Panc1 (cell line): ENCODE results near the gene TTC29. TPM values are rescaled to one million over a fixed set of nuclear protein-coding genes. Genes with fewer than 3 reads are reported as not detected.

ENCODE experiments used
- ATAC-seq: fragments of 200-7000 bp; cut with Tn5 transposase; 2 replicates; pipeline ENCODE4 v1.9.1; 2020; ENCODE audit warnings: mild to moderate bottlenecking, moderate library complexity
- BruUV-seq: library from RNA; stranded (reverse); fragments of 400-500 nt; replicated peaks from 2 replicates; lab custom pipeline; 2021; lab: Mats Ljungman, UMichigan
- CTCF ChIA-PET: fragments of 300-600 bp; sonication (Branson Sonifier 250); formaldehyde crosslinking; loops from one replicate; lab custom pipeline; 2022; ENCODE audit warnings: antibody characterized with exemption; lab: Charles Lee
- POLR2A ChIA-PET: fragments of 300-600 bp; sonication (Branson Sonifier 250); formaldehyde crosslinking; loops from one replicate; lab custom pipeline; 2022; ENCODE audit warnings: antibody characterized with exemption; lab: Charles Lee
- DNase-seq: peaks from one replicate; pipeline ENCODE4 v3.0.0-alpha.2; 2010; ENCODE audit warnings: low read depth, low spot score
- H3K27ac ChIP-seq: 2 replicates; pipeline ENCODE4 v1.5.1; 2011; ENCODE audit warnings: mild to moderate bottlenecking, low read length, inconsistent platforms
- H3K27me3 ChIP-seq: fragments of 200-500 bp; sonication (Bioruptor generic); 2 replicates; pipeline ENCODE4 v1.6.0; 2014; ENCODE audit warnings: low read length, inconsistent platforms; ENCODE audit not compliant: control insufficient read depth, insufficient read depth
- H3K36me3 ChIP-seq: fragments of 200-500 bp; sonication (Bioruptor generic); 2 replicates; pipeline ENCODE4 v1.5.1; 2014; ENCODE audit warnings: inconsistent platforms, mild to moderate bottlenecking, low read length, moderate library complexity; ENCODE audit not compliant: control insufficient read depth, insufficient read depth
- H3K4me1 ChIP-seq: 2 replicates; pipeline ENCODE4 v1.5.1; 2011; ENCODE audit warnings: inconsistent platforms, mild to moderate bottlenecking, low read length, moderate library complexity; ENCODE audit not compliant: control insufficient read depth, insufficient read depth
- H3K4me3 ChIP-seq, 2 experiments: 2 replicates each; pipeline ENCODE4 v1.5.1; 2011 to 2012; ENCODE audit warnings: low read depth in 2 of 2, low read length in 2 of 2, mild to moderate bottlenecking in 2 of 2, inconsistent platforms in 1 of 2, moderate library complexity in 1 of 2
- H3K9me3 ChIP-seq: fragments of 200-500 bp; sonication (Bioruptor generic); 2 replicates; pipeline ENCODE4 v1.5.1; 2014; ENCODE audit warnings: low read depth, mild to moderate bottlenecking, inconsistent platforms, low read length, moderate library complexity; ENCODE audit not compliant: control insufficient read depth, insufficient read depth
- POLR2AphosphoS5 ChIP-seq: IDR thresholded peaks from 2 replicates; pipeline ENCODE4 v1.6.1; 2012; ENCODE audit warnings: mild to moderate bottlenecking, low read depth, low read length, moderate library complexity
- SIN3A ChIP-seq: IDR thresholded peaks from 2 replicates; pipeline ENCODE4 v1.6.1; 2012; ENCODE audit warnings: low read depth, mild to moderate bottlenecking, low read length, moderate library complexity, borderline replicate concordance; ENCODE audit not compliant: insufficient read depth
- TCF7L2 ChIP-seq: IDR thresholded peaks from 2 replicates; pipeline ENCODE4 v1.6.1; 2011; ENCODE audit warnings: mild to moderate bottlenecking, low read depth, low read length, inconsistent platforms
- in situ Hi-C: cut with HindIII; loops from 2 replicates; pipeline ENCODE4 v1.10.0; 2016; ENCODE audit warnings: low sequenced_read_pairs, low pct_unique_long_range_greater_than_20kb
- intact Hi-C: fragments of 100-400 bp; cut with micrococcal nuclease; formaldehyde crosslinking; loops from one replicate; pipeline ENCODE4 v1.10.0; 2022; ENCODE audit not compliant: unreplicated experiment
- total RNA-seq: library from RNA; stranded (reverse); gene quantifications from one replicate; pipeline ENCODE4 v1.2.1, GENCODE V29; 2021; ENCODE audit not compliant: unreplicated experiment
- TF ChIP-seq, protein P1 (sequence below): fragments of 450-650 bp; IDR thresholded peaks from 2 replicates; pipeline ENCODE4 v1.5.1; 2017; ENCODE audit warnings: mild to moderate bottlenecking
- TF ChIP-seq, protein P2 (sequence below), 2 experiments: IDR thresholded peaks; 2 replicates each; pipeline ENCODE4 v1.6.1; 2011 to 2012; ENCODE audit warnings: low read depth in 2 of 2, control low read depth in 1 of 2, low read length in 1 of 2, mild to moderate bottlenecking in 1 of 2, moderate library complexity in 1 of 2; ENCODE audit not compliant: insufficient read depth in 1 of 2

Gene TTC29
- total RNA-seq, 1 experiment from 2014 or later, result not detected

DNA sequence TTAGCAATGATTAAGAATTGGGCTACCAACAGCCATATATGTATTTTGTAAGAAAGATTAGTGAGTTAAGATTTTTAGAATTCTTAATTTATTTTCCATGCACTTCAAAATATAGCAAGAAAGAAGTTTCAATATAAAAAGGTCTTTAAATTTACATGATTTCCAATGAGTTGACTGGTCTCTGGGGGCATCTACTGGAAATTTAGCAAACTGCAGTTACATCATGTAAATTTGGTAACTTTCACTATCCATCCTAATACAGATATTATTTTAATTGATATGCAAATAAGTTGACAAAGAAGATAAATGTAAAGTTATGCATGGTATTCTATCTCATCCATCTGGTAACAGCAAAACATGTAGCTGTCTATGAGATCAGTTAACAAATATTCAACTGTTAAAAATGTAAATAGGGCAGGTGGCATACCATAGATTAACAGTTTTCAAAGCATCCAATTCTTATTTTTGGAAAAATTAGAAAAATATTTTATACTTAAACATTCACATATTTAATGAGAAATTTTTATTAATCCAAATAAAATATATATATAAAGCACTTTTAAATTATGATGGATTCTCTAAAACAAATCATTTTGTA lies 29.1 kb downstream of the TTC29 start:
- ChIA-PET POLR2A (no interaction called here), CTCF (no interaction called here)
- ATAC-seq (no peak), DNase-seq (peak; percentile 8)
- no peaks in the 10 kb centered on the region for H3K36me3 ChIP-seq
- in situ Hi-C loops, result no loop called here
- TF ChIP-seq, protein P1, sequence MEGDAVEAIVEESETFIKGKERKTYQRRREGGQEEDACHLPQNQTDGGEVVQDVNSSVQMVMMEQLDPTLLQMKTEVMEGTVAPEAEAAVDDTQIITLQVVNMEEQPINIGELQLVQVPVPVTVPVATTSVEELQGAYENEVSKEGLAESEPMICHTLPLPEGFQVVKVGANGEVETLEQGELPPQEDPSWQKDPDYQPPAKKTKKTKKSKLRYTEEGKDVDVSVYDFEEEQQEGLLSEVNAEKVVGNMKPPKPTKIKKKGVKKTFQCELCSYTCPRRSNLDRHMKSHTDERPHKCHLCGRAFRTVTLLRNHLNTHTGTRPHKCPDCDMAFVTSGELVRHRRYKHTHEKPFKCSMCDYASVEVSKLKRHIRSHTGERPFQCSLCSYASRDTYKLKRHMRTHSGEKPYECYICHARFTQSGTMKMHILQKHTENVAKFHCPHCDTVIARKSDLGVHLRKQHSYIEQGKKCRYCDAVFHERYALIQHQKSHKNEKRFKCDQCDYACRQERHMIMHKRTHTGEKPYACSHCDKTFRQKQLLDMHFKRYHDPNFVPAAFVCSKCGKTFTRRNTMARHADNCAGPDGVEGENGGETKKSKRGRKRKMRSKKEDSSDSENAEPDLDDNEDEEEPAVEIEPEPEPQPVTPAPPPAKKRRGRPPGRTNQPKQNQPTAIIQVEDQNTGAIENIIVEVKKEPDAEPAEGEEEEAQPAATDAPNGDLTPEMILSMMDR, result peak; percentile 66; the same call in 1 of the 2 replicates
- TF ChIP-seq POLR2AphosphoS5, result no peak
- H3K4me3 ChIP-seq, result no peak overlapping the region
- no TSS peak for BruUV-seq
- no peak overlapping the region for H3K27ac ChIP-seq
- H3K4me1 ChIP-seq, result no peaks in the 10 kb centered on the region
- H3K9me3 ChIP-seq, result no peaks in the 10 kb centered on the region
- H3K27me3 ChIP-seq, result no peaks in the 10 kb centered on the region
- intact Hi-C loops, result loop anchor here (1.0 kb wide), 1 partner anchor 574 kb away; no protein-coding TSS in a partner anchor

DNA sequence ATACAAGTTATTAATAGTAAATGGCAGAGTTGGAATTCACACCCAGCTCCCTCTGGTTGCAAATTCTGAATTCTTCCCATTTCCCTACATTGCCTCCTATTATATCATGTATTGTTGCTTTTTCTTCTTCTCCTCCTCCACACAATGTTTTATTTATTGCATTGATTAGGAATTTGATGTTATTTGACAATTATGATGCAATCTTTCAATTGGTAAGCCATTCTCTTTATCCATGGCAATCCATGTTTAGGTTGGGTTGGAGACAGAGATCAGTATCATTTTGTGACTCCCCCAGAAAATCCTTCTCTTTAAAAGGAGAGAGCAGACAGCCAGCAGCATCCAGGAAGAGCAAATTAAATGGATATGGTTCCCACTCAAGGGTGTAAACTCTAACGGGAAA lies 30.5 kb downstream of the TTC29 start:
- no peak for DNase-seq
- H3K4me3 ChIP-seq, result no peak overlapping the region
- intact Hi-C loops (no loop called here), in situ Hi-C loops (no loop called here)
- H3K27me3 ChIP-seq, result no peaks in the 10 kb centered on the region
- TF ChIP-seq POLR2AphosphoS5, result no peak
- TF ChIP-seq, protein P2, sequence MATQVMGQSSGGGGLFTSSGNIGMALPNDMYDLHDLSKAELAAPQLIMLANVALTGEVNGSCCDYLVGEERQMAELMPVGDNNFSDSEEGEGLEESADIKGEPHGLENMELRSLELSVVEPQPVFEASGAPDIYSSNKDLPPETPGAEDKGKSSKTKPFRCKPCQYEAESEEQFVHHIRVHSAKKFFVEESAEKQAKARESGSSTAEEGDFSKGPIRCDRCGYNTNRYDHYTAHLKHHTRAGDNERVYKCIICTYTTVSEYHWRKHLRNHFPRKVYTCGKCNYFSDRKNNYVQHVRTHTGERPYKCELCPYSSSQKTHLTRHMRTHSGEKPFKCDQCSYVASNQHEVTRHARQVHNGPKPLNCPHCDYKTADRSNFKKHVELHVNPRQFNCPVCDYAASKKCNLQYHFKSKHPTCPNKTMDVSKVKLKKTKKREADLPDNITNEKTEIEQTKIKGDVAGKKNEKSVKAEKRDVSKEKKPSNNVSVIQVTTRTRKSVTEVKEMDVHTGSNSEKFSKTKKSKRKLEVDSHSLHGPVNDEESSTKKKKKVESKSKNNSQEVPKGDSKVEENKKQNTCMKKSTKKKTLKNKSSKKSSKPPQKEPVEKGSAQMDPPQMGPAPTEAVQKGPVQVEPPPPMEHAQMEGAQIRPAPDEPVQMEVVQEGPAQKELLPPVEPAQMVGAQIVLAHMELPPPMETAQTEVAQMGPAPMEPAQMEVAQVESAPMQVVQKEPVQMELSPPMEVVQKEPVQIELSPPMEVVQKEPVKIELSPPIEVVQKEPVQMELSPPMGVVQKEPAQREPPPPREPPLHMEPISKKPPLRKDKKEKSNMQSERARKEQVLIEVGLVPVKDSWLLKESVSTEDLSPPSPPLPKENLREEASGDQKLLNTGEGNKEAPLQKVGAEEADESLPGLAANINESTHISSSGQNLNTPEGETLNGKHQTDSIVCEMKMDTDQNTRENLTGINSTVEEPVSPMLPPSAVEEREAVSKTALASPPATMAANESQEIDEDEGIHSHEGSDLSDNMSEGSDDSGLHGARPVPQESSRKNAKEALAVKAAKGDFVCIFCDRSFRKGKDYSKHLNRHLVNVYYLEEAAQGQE (IDR thresholded peaks at IDR 0.05; ENCODE audit: insufficient read depth in 1 of 2, low read depth in 2 of 2, low read length in 1 of 2), result no peak
- TF ChIP-seq, protein P1, result no peak
- TF ChIP-seq TCF7L2, result no peak
- TF ChIP-seq SIN3A, result no peak
- no peaks in the 10 kb centered on the region for H3K36me3 ChIP-seq
- ChIA-PET CTCF (no interaction called here), POLR2A (no interaction called here)
- H3K9me3 ChIP-seq, result no peaks in the 10 kb centered on the region
- ATAC-seq, result no peak
- no peaks in the 10 kb centered on the region for H3K4me1 ChIP-seq
- BruUV-seq, result no TSS peak
- no peak overlapping the region for H3K27ac ChIP-seq
